ES-I3 (cell line): ENCODE measurements around the gene CPED1.
"Not testable (repeated sequence)": the region's sequence is repeated elsewhere in the genome, so short reads cannot be mapped to it uniquely, and the experiment has no call there.

Experiments used
- H3K36me3 ChIP-seq: 2 replicates; pipeline ENCODE4 v1.6.1; 2013; ENCODE audit warnings: mild to moderate bottlenecking, low read length, control low read depth, moderate library complexity; ENCODE audit not compliant: insufficient read depth
- H3K4me1 ChIP-seq: 2 replicates; pipeline ENCODE4 v1.6.1; 2013; ENCODE audit warnings: mild to moderate bottlenecking, control low read depth, low read length; ENCODE audit not compliant: insufficient read depth
- H3K9ac ChIP-seq: 2 replicates; pipeline ENCODE4 v1.6.1; 2013; ENCODE audit warnings: low read depth, mild to moderate bottlenecking, low read length, moderate library complexity
- H3K9me3 ChIP-seq: 2 replicates; pipeline ENCODE4 v1.6.1; 2013; ENCODE audit warnings: mild to moderate bottlenecking, low read length, moderate library complexity; ENCODE audit not compliant: control insufficient read depth, insufficient read depth

Gene CPED1

GRCh38 chr7:121286186-121286585 is 297.7 kb downstream of the CPED1 start:
- Histone ChIP-seq H3K36me3 (no peaks in the 10 kb centered on the region), H3K9ac (no peak overlapping the region), H3K9me3 (peaks cover 15% of the 10 kb centered on the region), H3K4me1 (no peaks in the 10 kb centered on the region)

- Histone ChIP-seq H3K4me1 (no peaks in the 10 kb centered on the region), H3K9ac (no peak overlapping the region), H3K9me3 (peaks cover 15% of the 10 kb centered on the region), H3K36me3 (no peaks in the 10 kb centered on the region)
Measured at GRCh38 chr7:121286742-121287734, 298.5 kb downstream of the CPED1 start.

- Histone ChIP-seq H3K9me3 (peaks cover 15% of the 10 kb centered on the region; the same call in 1 of the 2 replicates), H3K36me3 (no peaks in the 10 kb centered on the region), H3K9ac (no peak overlapping the region), H3K4me1 (no peaks in the 10 kb centered on the region)
Measured at GRCh38 chr7:121288894-121289293, 300.4 kb downstream of the CPED1 start.

GRCh38 chr7:121289930-121290329 is 301.4 kb downstream of the CPED1 start:
- H3K4me1 ChIP-seq, H3K36me3 ChIP-seq, H3K9ac ChIP-seq, H3K9me3 ChIP-seq: not testable (repeated sequence)

GRCh38 chr7:121294448-121294992 is 306.0 kb downstream of the CPED1 start:
- Histone ChIP-seq H3K36me3 (no peaks in the 10 kb centered on the region), H3K4me1 (no peaks in the 10 kb centered on the region), H3K9ac (no peak overlapping the region), H3K9me3 (no peaks in the 10 kb centered on the region)

GRCh38 chr7:121297843-121298242 is 309.3 kb downstream of the CPED1 start:
- Histone ChIP-seq H3K9ac (no peak overlapping the region), H3K9me3 (no peaks in the 10 kb centered on the region), H3K4me1 (no peaks in the 10 kb centered on the region), H3K36me3 (no peaks in the 10 kb centered on the region)

- no peaks in the 10 kb centered on the region for H3K9me3 ChIP-seq
- no peaks in the 10 kb centered on the region for H3K4me1 ChIP-seq
- no peaks in the 10 kb centered on the region for H3K36me3 ChIP-seq
- no peak overlapping the region for H3K9ac ChIP-seq
Measured at GRCh38 chr7:121298831-121299239, 310.3 kb downstream of the CPED1 start.

- no peak overlapping the region for H3K9ac ChIP-seq
- peaks cover 7% of the 10 kb centered on the region; the same call in 1 of the 2 replicates for H3K4me1 ChIP-seq
- no peaks in the 10 kb centered on the region for H3K9me3 ChIP-seq
- no peaks in the 10 kb centered on the region for H3K36me3 ChIP-seq
Measured at GRCh38 chr7:121300685-121301420, 312.3 kb downstream of the CPED1 start.

- Histone ChIP-seq H3K9me3 (no peaks in the 10 kb centered on the region), H3K4me1 (peaks cover 7% of the 10 kb centered on the region; the same call in 1 of the 2 replicates), H3K36me3 (no peaks in the 10 kb centered on the region), H3K9ac (no peak overlapping the region)
Measured at GRCh38 chr7:121301446-121302213, 313.1 kb downstream of the CPED1 start.

GRCh38 chr7:121302214-121302745 is 313.8 kb downstream of the CPED1 start:
- Histone ChIP-seq H3K9ac (no peak overlapping the region), H3K4me1 (peaks cover 7% of the 10 kb centered on the region; the same call in 1 of the 2 replicates), H3K36me3 (no peaks in the 10 kb centered on the region), H3K9me3 (no peaks in the 10 kb centered on the region)

- Histone ChIP-seq H3K36me3 (no peaks in the 10 kb centered on the region), H3K9me3 (no peaks in the 10 kb centered on the region), H3K9ac (no peak overlapping the region), H3K4me1 (peaks cover 7% of the 10 kb centered on the region; the same call in 1 of the 2 replicates)
Measured at GRCh38 chr7:121303422-121304101, 315.1 kb downstream of the CPED1 start.

GRCh38 chr7:121304102-121304658 is 315.7 kb downstream of the CPED1 start:
- H3K9me3 ChIP-seq, result no peaks in the 10 kb centered on the region
- H3K36me3 ChIP-seq, result no peaks in the 10 kb centered on the region
- no peak overlapping the region for H3K9ac ChIP-seq
- H3K4me1 ChIP-seq, result peaks cover 7% of the 10 kb centered on the region; the same call in 1 of the 2 replicates

GRCh38 chr7:121305109-121305508 is 316.6 kb downstream of the CPED1 start:
- no peak overlapping the region for H3K9ac ChIP-seq
- no peaks in the 10 kb centered on the region for H3K36me3 ChIP-seq
- no peaks in the 10 kb centered on the region for H3K9me3 ChIP-seq
- peaks cover 7% of the 10 kb centered on the region; the same call in 1 of the 2 replicates for H3K4me1 ChIP-seq
